ENCODE results near the gene TPST1. TPM values are rescaled to one million over a fixed set of nuclear protein-coding genes. Genes with fewer than 3 reads are reported as not detected.

The TPST1 gene
- total and polyA plus RNA-seq, 9 of the 15 experiments (the other 6 are each of a cell fraction or from before 2014, with no cell fraction given), result 0.15 to 2.2 (median 0.53) TPM

DNA sequence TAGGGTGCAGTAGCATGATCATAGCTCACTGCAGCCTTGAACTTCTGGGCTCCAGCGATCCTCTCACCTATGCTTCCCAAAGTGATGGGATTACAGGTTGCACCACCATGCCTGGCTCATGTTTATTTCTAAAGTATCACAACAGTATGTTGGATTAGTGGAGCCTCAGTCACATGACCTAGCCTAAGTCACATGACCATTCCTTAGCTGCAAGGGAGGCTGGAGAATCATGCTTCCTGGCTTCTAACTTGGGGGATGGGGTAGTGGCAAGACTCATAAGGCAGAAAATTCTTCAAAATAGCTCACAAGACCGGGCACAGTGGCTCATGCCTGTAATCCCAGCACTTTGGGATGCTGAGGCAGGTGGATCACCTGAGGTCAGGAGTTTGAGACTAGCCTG lies 26.9 kb upstream of the TPST1 start (continued):
- no peak for TF ChIP-seq ZNF143 (CRISPR knock-in tag; IDR thresholded peaks at IDR 0.05)
- TF ChIP-seq, protein P1, sequence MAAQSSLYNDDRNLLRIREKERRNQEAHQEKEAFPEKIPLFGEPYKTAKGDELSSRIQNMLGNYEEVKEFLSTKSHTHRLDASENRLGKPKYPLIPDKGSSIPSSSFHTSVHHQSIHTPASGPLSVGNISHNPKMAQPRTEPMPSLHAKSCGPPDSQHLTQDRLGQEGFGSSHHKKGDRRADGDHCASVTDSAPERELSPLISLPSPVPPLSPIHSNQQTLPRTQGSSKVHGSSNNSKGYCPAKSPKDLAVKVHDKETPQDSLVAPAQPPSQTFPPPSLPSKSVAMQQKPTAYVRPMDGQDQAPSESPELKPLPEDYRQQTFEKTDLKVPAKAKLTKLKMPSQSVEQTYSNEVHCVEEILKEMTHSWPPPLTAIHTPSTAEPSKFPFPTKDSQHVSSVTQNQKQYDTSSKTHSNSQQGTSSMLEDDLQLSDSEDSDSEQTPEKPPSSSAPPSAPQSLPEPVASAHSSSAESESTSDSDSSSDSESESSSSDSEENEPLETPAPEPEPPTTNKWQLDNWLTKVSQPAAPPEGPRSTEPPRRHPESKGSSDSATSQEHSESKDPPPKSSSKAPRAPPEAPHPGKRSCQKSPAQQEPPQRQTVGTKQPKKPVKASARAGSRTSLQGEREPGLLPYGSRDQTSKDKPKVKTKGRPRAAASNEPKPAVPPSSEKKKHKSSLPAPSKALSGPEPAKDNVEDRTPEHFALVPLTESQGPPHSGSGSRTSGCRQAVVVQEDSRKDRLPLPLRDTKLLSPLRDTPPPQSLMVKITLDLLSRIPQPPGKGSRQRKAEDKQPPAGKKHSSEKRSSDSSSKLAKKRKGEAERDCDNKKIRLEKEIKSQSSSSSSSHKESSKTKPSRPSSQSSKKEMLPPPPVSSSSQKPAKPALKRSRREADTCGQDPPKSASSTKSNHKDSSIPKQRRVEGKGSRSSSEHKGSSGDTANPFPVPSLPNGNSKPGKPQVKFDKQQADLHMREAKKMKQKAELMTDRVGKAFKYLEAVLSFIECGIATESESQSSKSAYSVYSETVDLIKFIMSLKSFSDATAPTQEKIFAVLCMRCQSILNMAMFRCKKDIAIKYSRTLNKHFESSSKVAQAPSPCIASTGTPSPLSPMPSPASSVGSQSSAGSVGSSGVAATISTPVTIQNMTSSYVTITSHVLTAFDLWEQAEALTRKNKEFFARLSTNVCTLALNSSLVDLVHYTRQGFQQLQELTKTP (IDR thresholded peaks at IDR 0.05; ENCODE audit: low read depth in 1 of 2, partially characterized antibody in 2 of 2), result no peak
- TF ChIP-seq STAT5B (CRISPR knock-in tag; IDR thresholded peaks at IDR 0.05), result no peak
- peak; percentile 84 for TF ChIP-seq TOE1 (IDR thresholded peaks at IDR 0.05; ENCODE audit: borderline replicate concordance)
- TF ChIP-seq TOE1 (CRISPR knock-in tag; IDR thresholded peaks at IDR 0.05; ENCODE audit: borderline replicate concordance, low read depth), result no peak
- no peak for TF ChIP-seq HDGF (IDR thresholded peaks at IDR 0.05)
- TF ChIP-seq SP2 (IDR thresholded peaks at IDR 0.05; ENCODE audit: extremely low read depth, low read depth, low read length, poor library complexity, severe bottlenecking), result no peak
- no peak for TF ChIP-seq ADNP (tag; IDR thresholded peaks at IDR 0.05)
- peak; percentile 34; the same call in 1 of the 2 replicates for TF ChIP-seq BHLHE40 (IDR thresholded peaks at IDR 0.05; ENCODE audit: low read length)
- no peak for TF ChIP-seq MEIS2 (IDR thresholded peaks at IDR 0.05; ENCODE audit: partially characterized antibody)

All from K562 (cell line).